Keratinocyte (primary cell): ENCODE results near the gene MPND. TPM values are rescaled to one million over a fixed set of nuclear protein-coding genes. Genes with fewer than 3 reads are reported as not detected.

Experiments used
- DNase-seq: peaks from one replicate; pipeline ENCODE4 v3.0.0-alpha.2; 2011; ENCODE audit warnings: low read depth, missing footprints, low spot score
- FAIRE-seq: peaks from 2 replicates; lab custom pipeline; 2011; peaks lifted over from hg19 to GRCh38; lab: Jason Lieb, UNC
- H2AFZ ChIP-seq: 2 replicates; pipeline ENCODE4 v1.6.0; 2012; ENCODE audit warnings: low read length, control low read depth, inconsistent platforms; ENCODE audit not compliant: control insufficient read depth
- H3K27ac ChIP-seq: 2 replicates; pipeline ENCODE4 v1.5.1; 2011; ENCODE audit warnings: low read length; ENCODE audit not compliant: control insufficient read depth, insufficient read depth
- H3K27me3 ChIP-seq: 3 replicates; pipeline ENCODE4 v1.6.0; 2011; ENCODE audit warnings: low read length; ENCODE audit not compliant: control insufficient read depth, insufficient read depth; ENCODE audit errors: extremely low read depth
- H3K36me3 ChIP-seq, 2 experiments: 2 replicates in 1 of 2; 3 replicates in 1 of 2; pipeline ENCODE4 v1.5.1; 2011; ENCODE audit warnings: low read length in 2 of 2, mild to moderate bottlenecking in 1 of 2; ENCODE audit not compliant: control insufficient read depth in 2 of 2, insufficient read depth in 2 of 2; ENCODE audit errors: extremely low read depth in 1 of 2
- H3K4me1 ChIP-seq: 3 replicates; pipeline ENCODE4 v1.5.1; 2011; ENCODE audit warnings: low read length; ENCODE audit not compliant: control insufficient read depth, insufficient read depth; ENCODE audit errors: extremely low read depth
- H3K4me2 ChIP-seq: 3 replicates; pipeline ENCODE4 v1.6.0; 2011; ENCODE audit warnings: low read depth, low read length; ENCODE audit not compliant: control insufficient read depth, insufficient read depth; ENCODE audit errors: extremely low read depth
- H3K4me3 ChIP-seq, 3 experiments: fragments of 200-600 bp in 1 of 3; sonication (generic) in 1 of 3; 2 replicates in 2 of 3; 3 replicates in 1 of 3; pipeline ENCODE4 v1.5.1; 2011 to 2016; ENCODE audit warnings: low read length in 3 of 3, mild to moderate bottlenecking in 3 of 3, control low read depth in 2 of 3, inconsistent platforms in 1 of 3, low read depth in 1 of 3, mixed read lengths in 1 of 3, mixed run types in 1 of 3, moderate library complexity in 1 of 3; ENCODE audit not compliant: control insufficient read depth in 2 of 3, insufficient read depth in 2 of 3; ENCODE audit errors: extremely low read depth in 1 of 3
- H3K79me2 ChIP-seq: 2 replicates; pipeline ENCODE4 v1.6.0; 2012; ENCODE audit warnings: low read length; ENCODE audit not compliant: control insufficient read depth, insufficient read depth
- H3K9ac ChIP-seq: 3 replicates; pipeline ENCODE4 v1.6.0; 2011; ENCODE audit warnings: low read length; ENCODE audit not compliant: control insufficient read depth, insufficient read depth; ENCODE audit errors: extremely low read depth
- H3K9me1 ChIP-seq: 3 replicates; pipeline ENCODE4 v1.6.0; 2011; ENCODE audit warnings: low read length; ENCODE audit not compliant: control insufficient read depth, insufficient read depth; ENCODE audit errors: extremely low read depth
- H3K9me3 ChIP-seq: 2 replicates; pipeline ENCODE4 v1.5.1; 2012; ENCODE audit warnings: low read depth, low read length; ENCODE audit not compliant: control insufficient read depth
- H4K20me1 ChIP-seq: 3 replicates; pipeline ENCODE4 v1.6.0; 2011; ENCODE audit warnings: low read length; ENCODE audit not compliant: control insufficient read depth, insufficient read depth; ENCODE audit errors: extremely low read depth
- EZH2 ChIP-seq: IDR thresholded peaks from one replicate; pipeline ENCODE4 v1.6.1; 2012; ENCODE audit warnings: inconsistent platforms, mild to moderate bottlenecking, low read length, moderate library complexity
- dilution Hi-C: fragments of 300-500 bp; cut with MboI; formaldehyde crosslinking; loops from one replicate; pipeline ENCODE4 v1.7.0; 2020; ENCODE audit warnings: low sequenced_read_pairs; ENCODE audit not compliant: extremely low pct_ligation_motif_present
- polyA plus RNA-seq, 5 experiments: library from polyadenylated mRNA; depleted of rRNA in 3 of 5; stranded (reverse) in 3 of 5; stranded (forward) in 1 of 5; unstranded in 1 of 5; fragments of >200 nt; gene quantifications; 1 replicate in 1 of 5; 2 replicates in 3 of 5; 3 replicates in 1 of 5; pipeline versions ENCODE4 v1.2.1 to v1.2.3, GENCODE V29; 2011 to 2012; ENCODE audit warnings: missing spikeins in 2 of 5, low read depth in 1 of 5, low replicate concordance in 1 of 5
- TF ChIP-seq, protein P1 (sequence below), 3 experiments: IDR thresholded peaks in 1 of 3; conservative IDR thresholded peaks in 1 of 3; optimal IDR thresholded peaks in 1 of 3; 2 replicates in 2 of 3; 3 replicates in 1 of 3; pipeline versions ENCODE3 to v1.5.1; 2011; ENCODE audit warnings: low read length in 3 of 3, mild to moderate bottlenecking in 3 of 3, moderate library complexity in 2 of 3, control low read depth in 1 of 3, inconsistent platforms in 1 of 3; ENCODE audit not compliant: insufficient read depth in 2 of 3; ENCODE audit errors: extremely low read depth in 1 of 3

MPND gene
- polyA plus RNA-seq, 1 donor (not counting 4 experiments of a cell fraction or from before 2014, with no cell fraction given): 4.2 TPM

DNA sequence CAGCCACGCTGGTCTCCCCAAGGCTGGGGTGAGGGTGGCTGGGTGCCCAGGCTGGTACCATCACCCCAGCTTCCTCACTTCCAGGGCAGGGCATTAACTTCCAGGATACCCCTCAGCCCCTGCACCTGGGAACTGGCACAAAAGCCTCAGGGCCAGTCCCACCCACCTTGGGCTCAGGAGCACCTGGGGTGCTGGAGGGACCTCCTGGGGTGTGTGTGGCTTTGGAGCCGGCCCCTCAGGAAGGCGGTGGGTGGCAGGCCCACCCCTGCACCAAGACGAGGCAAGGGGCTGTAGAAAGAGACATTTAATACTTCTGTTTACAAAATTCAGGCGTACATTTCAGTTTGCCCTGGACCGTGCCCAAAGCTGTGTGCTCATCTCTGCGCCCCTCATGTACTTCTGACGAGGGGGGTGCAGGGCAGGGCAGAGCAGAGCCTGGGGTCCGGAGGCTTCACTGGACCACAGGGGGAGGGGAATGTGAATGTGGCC, 16.8 kb downstream of the MPND start:
- no peak for DNase-seq
- dilution Hi-C loops: no loop called here

DNA sequence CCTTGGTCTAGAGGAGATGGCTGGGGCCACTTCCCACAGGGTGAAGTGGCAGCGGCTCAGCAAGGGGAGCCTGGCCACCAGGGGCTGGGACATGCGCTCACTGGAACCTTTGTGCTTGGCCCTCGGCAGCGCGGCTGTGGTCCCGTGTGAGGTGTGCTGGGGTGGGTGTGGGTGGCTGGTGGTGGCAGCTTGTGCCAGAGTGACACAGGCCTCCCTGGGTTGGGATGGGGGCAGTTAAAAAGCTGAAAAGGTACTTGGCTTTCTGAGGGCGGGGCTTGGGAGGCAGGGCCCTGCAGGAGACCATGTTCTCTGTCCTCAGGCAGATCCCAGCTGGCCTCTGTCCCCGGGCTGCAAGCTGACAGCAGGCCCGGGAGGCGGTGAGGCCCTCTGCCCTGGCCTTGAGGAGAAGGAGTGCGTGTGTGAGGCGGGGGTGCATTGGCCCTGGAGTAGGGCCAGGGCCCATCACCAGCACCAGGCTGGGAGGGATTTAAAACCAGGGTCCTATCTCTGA, 17.3 kb downstream of the MPND start:
- no peak for DNase-seq
- Histone ChIP-seq H3K9ac (no peak overlapping the region), H3K36me3 (peaks cover 24 to 32% of the 10 kb centered on the region in 2 experiments), H3K79me2 (no peaks in the 10 kb centered on the region), H3K4me3 (no peak overlapping the region), H3K27me3 (no peaks in the 10 kb centered on the region), H3K9me1 (no peaks in the 10 kb centered on the region), H3K27ac (no peak overlapping the region), H3K4me2 (no peak overlapping the region), H3K9me3 (no peaks in the 10 kb centered on the region), H2AFZ (no peak overlapping the region), H4K20me1 (no peaks in the 10 kb centered on the region), H3K4me1 (no peaks in the 10 kb centered on the region)
- FAIRE-seq: no peak
- dilution Hi-C loops: no loop called here
- TF ChIP-seq EZH2: no peak
- TF ChIP-seq, protein P1, sequence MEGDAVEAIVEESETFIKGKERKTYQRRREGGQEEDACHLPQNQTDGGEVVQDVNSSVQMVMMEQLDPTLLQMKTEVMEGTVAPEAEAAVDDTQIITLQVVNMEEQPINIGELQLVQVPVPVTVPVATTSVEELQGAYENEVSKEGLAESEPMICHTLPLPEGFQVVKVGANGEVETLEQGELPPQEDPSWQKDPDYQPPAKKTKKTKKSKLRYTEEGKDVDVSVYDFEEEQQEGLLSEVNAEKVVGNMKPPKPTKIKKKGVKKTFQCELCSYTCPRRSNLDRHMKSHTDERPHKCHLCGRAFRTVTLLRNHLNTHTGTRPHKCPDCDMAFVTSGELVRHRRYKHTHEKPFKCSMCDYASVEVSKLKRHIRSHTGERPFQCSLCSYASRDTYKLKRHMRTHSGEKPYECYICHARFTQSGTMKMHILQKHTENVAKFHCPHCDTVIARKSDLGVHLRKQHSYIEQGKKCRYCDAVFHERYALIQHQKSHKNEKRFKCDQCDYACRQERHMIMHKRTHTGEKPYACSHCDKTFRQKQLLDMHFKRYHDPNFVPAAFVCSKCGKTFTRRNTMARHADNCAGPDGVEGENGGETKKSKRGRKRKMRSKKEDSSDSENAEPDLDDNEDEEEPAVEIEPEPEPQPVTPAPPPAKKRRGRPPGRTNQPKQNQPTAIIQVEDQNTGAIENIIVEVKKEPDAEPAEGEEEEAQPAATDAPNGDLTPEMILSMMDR (optimal IDR thresholded peaks at IDR 0.05 in 1 of 3, IDR thresholded peaks at IDR 0.05 in 1 of 3, conservative IDR thresholded peaks at IDR 0.05 in 1 of 3; ENCODE audit: extremely low read depth in 1 of 3, insufficient read depth in 2 of 3, low read length in 3 of 3): no peak

More for the DNA sequence above, 16.8 kb downstream of the MPND start:
- Histone ChIP-seq H3K4me2 (no peak overlapping the region), H3K9me3 (no peaks in the 10 kb centered on the region), H4K20me1 (no peaks in the 10 kb centered on the region), H3K79me2 (no peaks in the 10 kb centered on the region), H2AFZ (no peak overlapping the region), H3K27me3 (no peaks in the 10 kb centered on the region), H3K27ac (no peak overlapping the region), H3K4me3 (no peak overlapping the region), H3K4me1 (no peaks in the 10 kb centered on the region), H3K9me1 (no peaks in the 10 kb centered on the region), H3K9ac (no peak overlapping the region), H3K36me3 (peaks cover 19 to 28% of the 10 kb centered on the region in 2 experiments)
- no peak for FAIRE-seq
- TF ChIP-seq, protein P1 (optimal IDR thresholded peaks at IDR 0.05 in 1 of 3, IDR thresholded peaks at IDR 0.05 in 1 of 3, conservative IDR thresholded peaks at IDR 0.05 in 1 of 3; ENCODE audit: extremely low read depth in 1 of 3, insufficient read depth in 2 of 3, low read length in 3 of 3): no peak
- no peak for TF ChIP-seq EZH2
